ENCODE measurements around the gene SERBP1. TPM values are rescaled to one million over a fixed set of nuclear protein-coding genes. Genes with fewer than 3 reads are reported as not detected.

The SERBP1 gene
- total RNA-seq, 1 experiment from 2014 or later, result 447 TPM

DNA sequence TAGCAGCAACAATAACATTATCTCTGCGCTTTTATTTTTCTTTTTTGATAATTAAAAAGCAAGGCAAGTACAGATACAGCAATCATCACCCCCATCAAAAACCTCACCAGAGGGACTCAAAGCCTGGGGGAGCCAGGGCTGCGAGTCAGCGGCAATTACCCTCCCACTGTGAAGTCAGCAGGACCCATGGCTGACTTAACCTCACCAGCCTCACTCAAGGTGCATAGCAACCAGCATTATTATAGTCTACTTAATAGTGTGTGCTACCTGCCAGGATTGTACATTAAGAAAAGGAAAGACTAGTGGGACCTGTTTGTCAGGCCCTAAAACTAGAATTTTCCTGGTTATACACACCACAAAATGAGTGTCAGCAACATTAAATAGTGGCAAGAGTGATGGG lies 28.9 kb upstream of the SERBP1 start:
- no TSS peak for BruUV-seq (replicated peaks)
- no peaks in the 10 kb centered on the region for H3K36me3 ChIP-seq (ENCODE audit: insufficient read depth, low read length, poor library complexity, severe bottlenecking)
- DNase-seq (ENCODE audit: low spot score), result no peak
- H3K4me3 ChIP-seq (ENCODE audit: low read depth, low read length, poor library complexity, severe bottlenecking), result no peak overlapping the region
- H3K27me3 ChIP-seq (replicated peaks; ENCODE audit: insufficient read depth, low read depth, low read length, poor library complexity), result no peaks in the 10 kb centered on the region
- CTCF ChIA-PET, result no interaction called here
- no peaks in the 10 kb centered on the region for H3K4me1 ChIP-seq (ENCODE audit: insufficient read depth, low read length, poor library complexity, severe bottlenecking)
- no peaks in the 10 kb centered on the region for H3K9me3 ChIP-seq (ENCODE audit: low read depth, low read length, poor library complexity, severe bottlenecking)
- H3K27ac ChIP-seq (ENCODE audit: low read depth, low read length, poor library complexity, severe bottlenecking), result no peak overlapping the region
- POLR2A ChIA-PET (ENCODE audit: low non-redundant PET), result no interaction called here
- no peak for TF ChIP-seq EZH2 (IDR thresholded peaks at IDR 0.05; ENCODE audit: borderline replicate concordance, low read depth, low read length, poor library complexity, severe bottlenecking)
- TF ChIP-seq, protein P1, sequence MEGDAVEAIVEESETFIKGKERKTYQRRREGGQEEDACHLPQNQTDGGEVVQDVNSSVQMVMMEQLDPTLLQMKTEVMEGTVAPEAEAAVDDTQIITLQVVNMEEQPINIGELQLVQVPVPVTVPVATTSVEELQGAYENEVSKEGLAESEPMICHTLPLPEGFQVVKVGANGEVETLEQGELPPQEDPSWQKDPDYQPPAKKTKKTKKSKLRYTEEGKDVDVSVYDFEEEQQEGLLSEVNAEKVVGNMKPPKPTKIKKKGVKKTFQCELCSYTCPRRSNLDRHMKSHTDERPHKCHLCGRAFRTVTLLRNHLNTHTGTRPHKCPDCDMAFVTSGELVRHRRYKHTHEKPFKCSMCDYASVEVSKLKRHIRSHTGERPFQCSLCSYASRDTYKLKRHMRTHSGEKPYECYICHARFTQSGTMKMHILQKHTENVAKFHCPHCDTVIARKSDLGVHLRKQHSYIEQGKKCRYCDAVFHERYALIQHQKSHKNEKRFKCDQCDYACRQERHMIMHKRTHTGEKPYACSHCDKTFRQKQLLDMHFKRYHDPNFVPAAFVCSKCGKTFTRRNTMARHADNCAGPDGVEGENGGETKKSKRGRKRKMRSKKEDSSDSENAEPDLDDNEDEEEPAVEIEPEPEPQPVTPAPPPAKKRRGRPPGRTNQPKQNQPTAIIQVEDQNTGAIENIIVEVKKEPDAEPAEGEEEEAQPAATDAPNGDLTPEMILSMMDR (conservative IDR thresholded peaks at IDR 0.05; ENCODE audit: low read depth, low read length), result no peak
- intact Hi-C loops (cut with micrococcal nuclease; ENCODE audit: unreplicated experiment), result no loop called here

GRCh38 chr1:67458663-67459062 lies 28.5 kb upstream of the SERBP1 start:
- CTCF ChIA-PET, result no interaction called here
- H3K27me3 ChIP-seq (replicated peaks; ENCODE audit: insufficient read depth, low read depth, low read length, poor library complexity), result no peaks in the 10 kb centered on the region
- intact Hi-C loops (cut with micrococcal nuclease; ENCODE audit: unreplicated experiment), result no loop called here

DNA sequence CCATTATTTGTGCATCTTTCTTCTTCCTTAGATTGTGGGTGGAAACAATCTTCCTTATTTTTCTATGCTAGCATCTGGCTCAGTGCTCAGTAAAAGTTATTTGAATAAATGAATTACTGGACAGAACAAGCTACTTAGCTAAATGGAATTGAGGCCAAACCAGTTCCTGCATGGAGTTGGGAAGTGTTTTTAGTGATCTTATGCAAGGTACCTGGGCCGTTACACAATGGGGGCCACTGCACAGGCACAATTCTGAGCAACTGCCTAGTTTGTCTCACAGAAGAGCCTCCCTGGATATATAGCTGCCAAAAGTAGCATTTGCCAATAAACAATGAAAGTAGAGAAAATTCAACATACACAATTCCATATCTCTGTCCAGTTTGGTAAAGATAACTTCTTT lies 27.0 kb upstream of the SERBP1 start:
- Histone ChIP-seq H3K27me3 (replicated peaks; ENCODE audit: insufficient read depth, low read depth, low read length, poor library complexity) (no peaks in the 10 kb centered on the region), H3K4me3 (ENCODE audit: low read depth, low read length, poor library complexity, severe bottlenecking) (no peak overlapping the region), H3K36me3 (ENCODE audit: insufficient read depth, low read length, poor library complexity, severe bottlenecking) (no peaks in the 10 kb centered on the region), H3K4me1 (ENCODE audit: insufficient read depth, low read length, poor library complexity, severe bottlenecking) (no peaks in the 10 kb centered on the region), H3K27ac (ENCODE audit: low read depth, low read length, poor library complexity, severe bottlenecking) (no peak overlapping the region), H3K9me3 (ENCODE audit: low read depth, low read length, poor library complexity, severe bottlenecking) (no peaks in the 10 kb centered on the region)
- BruUV-seq (replicated peaks), result no TSS peak
- intact Hi-C loops (cut with micrococcal nuclease; ENCODE audit: unreplicated experiment), result no loop called here
- no peak for DNase-seq (ENCODE audit: low spot score)
- CTCF ChIA-PET, result no interaction called here
- TF ChIP-seq, protein P1 (conservative IDR thresholded peaks at IDR 0.05; ENCODE audit: low read depth, low read length), result no peak
- TF ChIP-seq EZH2 (IDR thresholded peaks at IDR 0.05; ENCODE audit: borderline replicate concordance, low read depth, low read length, poor library complexity, severe bottlenecking), result no peak
- POLR2A ChIA-PET (ENCODE audit: low non-redundant PET), result no interaction called here

More at GRCh38 chr1:67458663-67459062, 28.5 kb upstream of the SERBP1 start:
- Histone ChIP-seq H3K9me3 (ENCODE audit: low read depth, low read length, poor library complexity, severe bottlenecking) (no peaks in the 10 kb centered on the region), H3K27ac (ENCODE audit: low read depth, low read length, poor library complexity, severe bottlenecking) (no peak overlapping the region), H3K36me3 (ENCODE audit: insufficient read depth, low read length, poor library complexity, severe bottlenecking) (no peaks in the 10 kb centered on the region), H3K4me3 (ENCODE audit: low read depth, low read length, poor library complexity, severe bottlenecking) (no peak overlapping the region), H3K4me1 (ENCODE audit: insufficient read depth, low read length, poor library complexity, severe bottlenecking) (no peaks in the 10 kb centered on the region)
- no peak for DNase-seq (ENCODE audit: low spot score)
- no TSS peak for BruUV-seq (replicated peaks)
- POLR2A ChIA-PET (ENCODE audit: low non-redundant PET), result no interaction called here
- TF ChIP-seq EZH2 (IDR thresholded peaks at IDR 0.05; ENCODE audit: borderline replicate concordance, low read depth, low read length, poor library complexity, severe bottlenecking), result no peak
- TF ChIP-seq, protein P1 (conservative IDR thresholded peaks at IDR 0.05; ENCODE audit: low read depth, low read length), result no peak

All from A673 (cell line).